ENCODE measurements around the gene NDUFA11. TPM values are rescaled to one million over a fixed set of nuclear protein-coding genes. Genes with fewer than 3 reads are reported as not detected.

Gene NDUFA11
- total and polyA plus RNA-seq, 9 of the 15 experiments (the other 6 are each of a cell fraction or from before 2014, with no cell fraction given) = 63.3 to 486 (median 274) TPM

DNA sequence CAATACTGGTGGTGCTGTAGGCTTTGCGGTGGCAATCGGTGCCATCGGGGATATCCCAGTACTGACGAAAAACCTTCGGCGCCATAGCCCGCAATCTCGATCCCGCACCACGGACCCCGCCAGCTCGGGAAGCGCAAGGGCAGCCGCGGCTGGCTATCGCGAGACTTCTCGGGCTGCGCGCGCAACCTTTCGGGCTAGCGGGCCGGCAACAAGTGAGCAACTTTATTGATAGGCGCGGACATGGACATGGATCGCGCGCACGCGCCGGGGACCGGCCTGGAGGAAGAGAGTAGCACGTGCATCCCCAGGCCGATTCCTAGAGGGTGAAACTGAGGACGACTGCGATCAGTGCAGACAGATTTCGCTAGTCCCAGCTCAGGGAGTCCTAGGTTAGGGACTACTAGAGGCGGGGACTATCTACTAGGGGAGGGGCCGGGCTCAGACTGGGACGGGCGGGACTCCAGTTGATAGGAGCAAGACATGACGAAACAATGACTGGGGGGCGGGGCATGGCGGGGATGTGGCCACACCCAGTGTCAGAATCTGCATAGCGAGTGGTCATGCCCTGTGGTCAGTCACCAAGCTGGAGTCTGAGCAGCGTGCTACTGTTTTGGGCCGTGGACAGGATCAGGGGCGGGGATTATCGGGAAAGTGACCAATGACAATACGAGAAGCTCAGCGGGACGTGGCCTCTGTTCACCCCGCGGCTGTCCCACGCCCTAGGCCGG is at the start of gene NDUFA11 (continued):
- TF ChIP-seq, protein P1, sequence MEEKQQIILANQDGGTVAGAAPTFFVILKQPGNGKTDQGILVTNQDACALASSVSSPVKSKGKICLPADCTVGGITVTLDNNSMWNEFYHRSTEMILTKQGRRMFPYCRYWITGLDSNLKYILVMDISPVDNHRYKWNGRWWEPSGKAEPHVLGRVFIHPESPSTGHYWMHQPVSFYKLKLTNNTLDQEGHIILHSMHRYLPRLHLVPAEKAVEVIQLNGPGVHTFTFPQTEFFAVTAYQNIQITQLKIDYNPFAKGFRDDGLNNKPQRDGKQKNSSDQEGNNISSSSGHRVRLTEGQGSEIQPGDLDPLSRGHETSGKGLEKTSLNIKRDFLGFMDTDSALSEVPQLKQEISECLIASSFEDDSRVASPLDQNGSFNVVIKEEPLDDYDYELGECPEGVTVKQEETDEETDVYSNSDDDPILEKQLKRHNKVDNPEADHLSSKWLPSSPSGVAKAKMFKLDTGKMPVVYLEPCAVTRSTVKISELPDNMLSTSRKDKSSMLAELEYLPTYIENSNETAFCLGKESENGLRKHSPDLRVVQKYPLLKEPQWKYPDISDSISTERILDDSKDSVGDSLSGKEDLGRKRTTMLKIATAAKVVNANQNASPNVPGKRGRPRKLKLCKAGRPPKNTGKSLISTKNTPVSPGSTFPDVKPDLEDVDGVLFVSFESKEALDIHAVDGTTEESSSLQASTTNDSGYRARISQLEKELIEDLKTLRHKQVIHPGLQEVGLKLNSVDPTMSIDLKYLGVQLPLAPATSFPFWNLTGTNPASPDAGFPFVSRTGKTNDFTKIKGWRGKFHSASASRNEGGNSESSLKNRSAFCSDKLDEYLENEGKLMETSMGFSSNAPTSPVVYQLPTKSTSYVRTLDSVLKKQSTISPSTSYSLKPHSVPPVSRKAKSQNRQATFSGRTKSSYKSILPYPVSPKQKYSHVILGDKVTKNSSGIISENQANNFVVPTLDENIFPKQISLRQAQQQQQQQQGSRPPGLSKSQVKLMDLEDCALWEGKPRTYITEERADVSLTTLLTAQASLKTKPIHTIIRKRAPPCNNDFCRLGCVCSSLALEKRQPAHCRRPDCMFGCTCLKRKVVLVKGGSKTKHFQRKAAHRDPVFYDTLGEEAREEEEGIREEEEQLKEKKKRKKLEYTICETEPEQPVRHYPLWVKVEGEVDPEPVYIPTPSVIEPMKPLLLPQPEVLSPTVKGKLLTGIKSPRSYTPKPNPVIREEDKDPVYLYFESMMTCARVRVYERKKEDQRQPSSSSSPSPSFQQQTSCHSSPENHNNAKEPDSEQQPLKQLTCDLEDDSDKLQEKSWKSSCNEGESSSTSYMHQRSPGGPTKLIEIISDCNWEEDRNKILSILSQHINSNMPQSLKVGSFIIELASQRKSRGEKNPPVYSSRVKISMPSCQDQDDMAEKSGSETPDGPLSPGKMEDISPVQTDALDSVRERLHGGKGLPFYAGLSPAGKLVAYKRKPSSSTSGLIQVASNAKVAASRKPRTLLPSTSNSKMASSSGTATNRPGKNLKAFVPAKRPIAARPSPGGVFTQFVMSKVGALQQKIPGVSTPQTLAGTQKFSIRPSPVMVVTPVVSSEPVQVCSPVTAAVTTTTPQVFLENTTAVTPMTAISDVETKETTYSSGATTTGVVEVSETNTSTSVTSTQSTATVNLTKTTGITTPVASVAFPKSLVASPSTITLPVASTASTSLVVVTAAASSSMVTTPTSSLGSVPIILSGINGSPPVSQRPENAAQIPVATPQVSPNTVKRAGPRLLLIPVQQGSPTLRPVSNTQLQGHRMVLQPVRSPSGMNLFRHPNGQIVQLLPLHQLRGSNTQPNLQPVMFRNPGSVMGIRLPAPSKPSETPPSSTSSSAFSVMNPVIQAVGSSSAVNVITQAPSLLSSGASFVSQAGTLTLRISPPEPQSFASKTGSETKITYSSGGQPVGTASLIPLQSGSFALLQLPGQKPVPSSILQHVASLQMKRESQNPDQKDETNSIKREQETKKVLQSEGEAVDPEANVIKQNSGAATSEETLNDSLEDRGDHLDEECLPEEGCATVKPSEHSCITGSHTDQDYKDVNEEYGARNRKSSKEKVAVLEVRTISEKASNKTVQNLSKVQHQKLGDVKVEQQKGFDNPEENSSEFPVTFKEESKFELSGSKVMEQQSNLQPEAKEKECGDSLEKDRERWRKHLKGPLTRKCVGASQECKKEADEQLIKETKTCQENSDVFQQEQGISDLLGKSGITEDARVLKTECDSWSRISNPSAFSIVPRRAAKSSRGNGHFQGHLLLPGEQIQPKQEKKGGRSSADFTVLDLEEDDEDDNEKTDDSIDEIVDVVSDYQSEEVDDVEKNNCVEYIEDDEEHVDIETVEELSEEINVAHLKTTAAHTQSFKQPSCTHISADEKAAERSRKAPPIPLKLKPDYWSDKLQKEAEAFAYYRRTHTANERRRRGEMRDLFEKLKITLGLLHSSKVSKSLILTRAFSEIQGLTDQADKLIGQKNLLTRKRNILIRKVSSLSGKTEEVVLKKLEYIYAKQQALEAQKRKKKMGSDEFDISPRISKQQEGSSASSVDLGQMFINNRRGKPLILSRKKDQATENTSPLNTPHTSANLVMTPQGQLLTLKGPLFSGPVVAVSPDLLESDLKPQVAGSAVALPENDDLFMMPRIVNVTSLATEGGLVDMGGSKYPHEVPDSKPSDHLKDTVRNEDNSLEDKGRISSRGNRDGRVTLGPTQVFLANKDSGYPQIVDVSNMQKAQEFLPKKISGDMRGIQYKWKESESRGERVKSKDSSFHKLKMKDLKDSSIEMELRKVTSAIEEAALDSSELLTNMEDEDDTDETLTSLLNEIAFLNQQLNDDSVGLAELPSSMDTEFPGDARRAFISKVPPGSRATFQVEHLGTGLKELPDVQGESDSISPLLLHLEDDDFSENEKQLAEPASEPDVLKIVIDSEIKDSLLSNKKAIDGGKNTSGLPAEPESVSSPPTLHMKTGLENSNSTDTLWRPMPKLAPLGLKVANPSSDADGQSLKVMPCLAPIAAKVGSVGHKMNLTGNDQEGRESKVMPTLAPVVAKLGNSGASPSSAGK (IDR thresholded peaks at IDR 0.05) = no peak; the same call in 1 of the 2 replicates
- no peak for TF ChIP-seq TEAD2 (tag; IDR thresholded peaks at IDR 0.05)
- TF ChIP-seq, protein P2, sequence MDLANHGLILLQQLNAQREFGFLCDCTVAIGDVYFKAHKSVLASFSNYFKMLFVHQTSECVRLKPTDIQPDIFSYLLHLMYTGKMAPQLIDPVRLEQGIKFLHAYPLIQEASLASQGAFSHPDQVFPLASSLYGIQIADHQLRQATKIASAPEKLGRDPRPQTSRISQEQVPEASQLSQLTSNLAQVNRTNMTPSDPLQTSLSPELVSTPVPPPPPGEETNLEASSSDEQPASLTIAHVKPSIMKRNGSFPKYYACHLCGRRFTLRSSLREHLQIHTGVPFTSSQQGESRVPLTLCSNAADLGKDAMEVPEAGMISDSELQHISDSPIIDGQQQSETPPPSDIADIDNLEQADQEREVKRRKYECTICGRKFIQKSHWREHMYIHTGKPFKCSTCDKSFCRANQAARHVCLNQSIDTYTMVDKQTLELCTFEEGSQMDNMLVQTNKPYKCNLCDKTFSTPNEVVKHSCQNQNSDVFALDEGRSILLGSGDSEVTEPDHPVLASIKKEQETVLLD (IDR thresholded peaks at IDR 0.05) = peak; percentile 93
- peak; percentile 56 for TF ChIP-seq PML (IDR thresholded peaks at IDR 0.05; ENCODE audit: low read length)
- TF ChIP-seq CBX5 (IDR thresholded peaks at IDR 0.05; ENCODE audit: borderline replicate concordance, low read depth) = no peak

Data from K562 (cell line).